ENCODE data around the gene SLC9A1.

SLC9A1 gene

DNA sequence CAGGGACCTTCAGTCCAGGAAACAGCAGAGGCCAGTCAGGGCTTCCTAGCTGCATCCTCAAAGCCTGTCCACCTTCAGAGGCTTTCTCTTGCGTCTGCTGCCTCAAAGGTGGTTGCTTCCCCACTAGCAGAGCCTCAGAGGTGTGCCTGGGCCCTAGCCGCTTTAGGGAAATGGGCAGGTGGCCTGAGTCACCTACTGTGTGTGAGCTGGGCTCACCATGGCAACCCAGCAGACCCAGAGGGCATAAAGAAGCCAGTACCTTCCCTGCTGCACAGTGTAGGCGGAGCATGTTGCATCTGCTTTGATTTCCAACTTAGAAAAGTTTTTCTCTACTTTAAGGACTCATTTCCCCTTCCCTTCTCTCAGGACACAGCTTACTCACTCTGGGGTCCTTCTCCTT is 12.5 kb downstream of the SLC9A1 start:
- Histone ChIP-seq H3K27me3 (no peaks in the 10 kb centered on the region), H4K20me1 (peaks cover 0 to 99% (median 88%) of the 10 kb centered on the region in 11 experiments; a peak in 19 of 22 replicates), H3K9me3 (replicated peaks in 1 of 11) (no peaks in the 10 kb centered on the region), H3K27ac (peak overlapping the region in 3 of 11 experiments; percentile 10 to 40 (median 20); a peak in 5 of 22 replicates), H3K9ac (peak overlapping the region in 3 of 11 experiments; percentile 23 to 32 (median 23); a peak in 3 of 22 replicates), H3K4me1 (peaks cover 44 to 90% (median 72%) of the 10 kb centered on the region in 10 experiments), H3K4me3 (no peak overlapping the region), H3K4me2 (peak overlapping the region in 10 of 11 experiments; percentile 27 to 67 (median 50); a peak in 18 of 22 replicates), H3K36me3 (peaks cover 0 to 61% (median 19%) of the 10 kb centered on the region in 11 experiments; a peak in 16 of 22 replicates)
- no peak for TF ChIP-seq Cebpa-rat (IDR thresholded peaks at IDR 0.05)

DNA sequence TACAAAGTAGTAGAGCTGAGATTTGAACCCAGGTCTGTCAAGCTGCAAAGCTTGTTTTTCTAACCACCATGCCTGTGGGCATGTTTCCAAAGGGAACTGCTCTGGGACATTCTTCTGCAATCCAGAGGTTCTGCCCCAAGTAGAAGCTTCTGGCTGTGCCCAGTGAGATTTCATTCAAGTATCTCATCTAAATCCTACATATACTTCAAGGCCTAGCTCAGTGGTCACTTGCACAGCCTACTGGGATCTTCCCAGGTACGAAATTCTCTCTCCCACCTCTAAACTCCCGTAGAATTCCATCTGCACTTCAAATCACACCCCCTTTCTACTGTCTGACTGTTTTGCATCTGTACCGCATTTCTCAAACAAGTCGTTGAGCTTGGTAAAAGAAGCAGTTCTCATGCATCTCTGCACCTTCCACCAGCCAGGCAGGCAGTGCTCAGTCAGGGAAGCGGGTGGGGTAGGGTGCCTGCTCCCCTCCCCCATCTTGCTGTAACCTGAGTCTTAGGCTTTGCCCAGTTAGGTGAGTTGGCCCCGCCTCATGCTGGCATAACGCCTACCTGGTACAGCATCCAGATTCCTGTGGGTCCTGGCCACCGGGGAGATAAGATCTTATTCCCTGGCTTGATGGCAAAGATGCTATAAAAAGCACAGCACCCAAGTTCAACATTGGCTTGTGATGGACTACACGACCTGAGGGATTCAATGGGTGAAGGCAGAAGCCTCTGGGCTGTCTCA is 13.5 kb downstream of the SLC9A1 start:
- no peaks in the 10 kb centered on the region for H3K27me3 ChIP-seq
- peak overlapping the region in 7 of 11 experiments; percentile 41 to 92 (median 52); a peak in 7 of 22 replicates for H3K4me2 ChIP-seq
- H3K36me3 ChIP-seq = peaks cover 0 to 62% (median 18%) of the 10 kb centered on the region in 11 experiments; a peak in 16 of 22 replicates
- TF ChIP-seq Cebpa-rat (IDR thresholded peaks at IDR 0.05) = no peak
- H4K20me1 ChIP-seq = peaks cover 0 to 92% (median 78%) of the 10 kb centered on the region in 11 experiments; a peak in 19 of 22 replicates
- H3K9ac ChIP-seq = no peak overlapping the region
- no peak overlapping the region for H3K4me3 ChIP-seq
- peaks cover 54 to 99% (median 80%) of the 10 kb centered on the region in 10 experiments for H3K4me1 ChIP-seq
- peak overlapping the region in 2 of 11 experiments; percentile 20 to 40; a peak in 2 of 22 replicates for H3K27ac ChIP-seq
- no peaks in the 10 kb centered on the region for H3K9me3 ChIP-seq (replicated peaks in 1 of 11)

DNA sequence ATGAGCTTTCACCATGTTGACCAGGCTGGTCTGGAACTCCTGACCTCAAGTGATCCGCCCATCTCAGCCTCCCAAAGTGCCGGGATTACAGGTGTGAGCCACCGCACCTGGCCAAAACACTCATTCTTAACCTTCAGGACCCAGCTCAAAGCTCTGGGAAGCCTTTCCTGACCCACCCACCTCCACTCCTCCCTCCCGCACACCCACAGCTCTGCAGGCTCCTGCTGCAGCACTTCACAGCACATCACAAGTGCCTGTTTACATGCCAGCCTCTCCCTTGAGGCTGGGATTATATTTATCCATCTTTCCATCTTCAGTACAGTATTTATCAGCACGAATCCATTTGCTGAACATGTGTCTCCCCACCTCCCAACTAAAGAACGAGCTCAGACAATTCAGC is 14.9 kb downstream of the SLC9A1 start:
- Histone ChIP-seq H3K27ac (no peak overlapping the region), H3K9ac (no peak overlapping the region), H3K4me2 (peak overlapping the region in 10 of 11 experiments; percentile 1 to 97 (median 24); a peak in 10 of 22 replicates), H3K4me3 (no peak overlapping the region), H3K27me3 (no peaks in the 10 kb centered on the region), H3K4me1 (peaks cover 55 to 100% (median 85%) of the 10 kb centered on the region in 10 experiments), H4K20me1 (peaks cover 0 to 86% (median 63%) of the 10 kb centered on the region in 11 experiments; a peak in 19 of 22 replicates), H3K36me3 (peaks cover 0 to 58% (median 16%) of the 10 kb centered on the region in 11 experiments; a peak in 11 of 22 replicates), H3K9me3 (replicated peaks in 1 of 11) (no peaks in the 10 kb centered on the region)
- TF ChIP-seq Cebpa-rat (IDR thresholded peaks at IDR 0.05) = no peak

DNA sequence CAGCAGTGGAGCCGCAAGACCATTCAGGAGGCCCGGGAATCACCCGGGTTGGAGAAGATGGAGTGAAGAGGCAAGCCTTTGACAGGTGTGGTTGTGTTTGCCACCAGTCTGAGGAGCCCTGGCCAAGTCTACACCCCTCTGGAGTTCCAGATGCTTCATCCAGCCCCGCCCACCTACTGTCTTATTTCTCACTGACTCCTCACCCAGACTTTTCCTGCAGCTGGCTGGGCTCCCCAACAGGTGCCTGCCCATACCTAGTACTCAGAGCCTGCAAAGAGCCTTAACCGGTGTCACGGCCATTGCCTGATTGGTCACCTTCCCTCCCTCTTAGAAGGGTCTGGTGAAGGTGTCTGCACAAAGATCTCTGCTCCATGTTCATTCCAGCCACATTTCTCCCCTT is 16.0 kb downstream of the SLC9A1 start:
- Histone ChIP-seq H3K4me3 (no peak overlapping the region), H3K4me2 (peak overlapping the region in 9 of 11 experiments; percentile 3 to 97 (median 91); a peak in 15 of 22 replicates), H3K27ac (peak overlapping the region in 6 of 11 experiments; percentile 37 to 90 (median 84); a peak in 7 of 22 replicates), H3K4me1 (peaks cover 55 to 100% (median 93%) of the 10 kb centered on the region in 10 experiments), H3K9ac (peak overlapping the region in 1 of 11 experiments; percentile 65; a peak in 2 of 22 replicates), H3K36me3 (peaks cover 0 to 58% (median 16%) of the 10 kb centered on the region in 11 experiments; a peak in 12 of 22 replicates), H3K9me3 (replicated peaks in 1 of 11) (no peaks in the 10 kb centered on the region), H4K20me1 (peaks cover 0 to 76% (median 52%) of the 10 kb centered on the region in 11 experiments; a peak in 19 of 22 replicates), H3K27me3 (no peaks in the 10 kb centered on the region)
- no peak for TF ChIP-seq Cebpa-rat (IDR thresholded peaks at IDR 0.05)

DNA sequence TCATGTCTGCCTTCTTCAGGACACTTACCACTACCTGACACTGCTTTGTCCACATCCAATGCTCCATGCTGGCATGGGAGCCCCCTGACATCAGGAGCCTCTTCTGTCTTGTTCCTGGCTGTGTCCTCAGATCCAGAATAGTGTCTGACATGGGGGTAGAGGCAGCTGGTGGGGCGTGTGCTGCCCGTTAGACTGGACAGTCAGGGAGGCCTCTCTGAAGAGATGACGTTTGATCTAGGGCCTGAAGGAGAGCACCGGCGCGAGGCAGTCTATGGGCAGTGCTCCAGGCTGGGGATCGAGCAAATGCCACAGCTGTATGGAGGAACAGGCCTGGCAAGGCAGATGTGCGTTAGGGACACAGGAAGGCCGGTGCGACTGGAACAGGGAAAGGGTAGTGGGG is 16.6 kb downstream of the SLC9A1 start:
- Histone ChIP-seq H3K4me3 (no peak overlapping the region; a peak in 1 of 20 replicates), H3K9ac (peak overlapping the region in 6 of 11 experiments; percentile 61 to 78 (median 70); a peak in 8 of 22 replicates), H3K4me2 (peak overlapping the region; percentile 3 to 97 (median 88); a peak in 20 of 22 replicates), H3K27me3 (no peaks in the 10 kb centered on the region), H3K36me3 (peaks cover 0 to 64% (median 19%) of the 10 kb centered on the region in 11 experiments; a peak in 12 of 22 replicates), H3K9me3 (replicated peaks in 1 of 11) (no peaks in the 10 kb centered on the region), H3K4me1 (peaks cover 54 to 100% (median 94%) of the 10 kb centered on the region in 10 experiments), H4K20me1 (peaks cover 0 to 70% (median 47%) of the 10 kb centered on the region in 11 experiments; a peak in 19 of 22 replicates), H3K27ac (peak overlapping the region; percentile 69 to 90 (median 83); a peak in 20 of 22 replicates)
- TF ChIP-seq Cebpa-rat (IDR thresholded peaks at IDR 0.05) = no peak

DNA sequence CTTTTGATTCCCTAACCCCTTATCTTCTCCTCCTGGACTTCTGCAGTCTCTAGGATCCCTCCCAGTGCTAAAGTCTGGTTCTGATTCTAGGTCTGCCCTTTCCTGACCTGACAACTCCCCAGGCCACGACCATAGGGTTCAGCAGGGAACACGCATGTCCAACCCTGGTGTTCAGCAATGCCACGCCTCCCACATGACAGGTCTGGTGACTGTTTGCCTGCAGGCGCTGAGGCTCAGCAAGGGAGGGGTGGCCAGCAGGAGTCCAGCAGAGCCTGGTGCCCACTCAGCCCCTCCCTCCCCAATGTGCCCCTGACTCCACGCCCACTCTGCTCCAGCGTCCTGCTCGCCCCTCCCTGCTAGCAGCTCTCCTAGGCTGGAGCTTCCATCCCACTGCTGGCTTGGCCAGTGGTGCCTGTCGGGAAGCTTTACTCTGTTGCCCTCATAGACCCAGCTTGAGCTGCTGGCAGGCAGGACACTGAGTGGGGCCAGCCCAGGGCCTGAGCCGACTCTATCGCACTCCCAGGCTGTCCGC is 17.3 kb downstream of the SLC9A1 start:
- H3K27me3 ChIP-seq = no peaks in the 10 kb centered on the region
- H4K20me1 ChIP-seq = peaks cover 0 to 62% (median 39%) of the 10 kb centered on the region in 11 experiments; a peak in 16 of 22 replicates
- H3K27ac ChIP-seq = peak overlapping the region; percentile 69 to 90 (median 83)
- H3K36me3 ChIP-seq = peaks cover 0 to 71% (median 19%) of the 10 kb centered on the region in 11 experiments; a peak in 12 of 22 replicates
- peaks cover 46 to 100% (median 94%) of the 10 kb centered on the region in 10 experiments for H3K4me1 ChIP-seq
- H3K4me2 ChIP-seq = peak overlapping the region; percentile 66 to 97 (median 88)
- H3K9me3 ChIP-seq (replicated peaks in 1 of 11) = no peaks in the 10 kb centered on the region
- H3K9ac ChIP-seq = peak overlapping the region; percentile 50 to 78 (median 71); a peak in 21 of 22 replicates
- no peak for TF ChIP-seq Cebpa-rat (IDR thresholded peaks at IDR 0.05)
- peak overlapping the region in 6 of 10 experiments; percentile 4 to 57 (median 39); a peak in 8 of 20 replicates for H3K4me3 ChIP-seq

DNA sequence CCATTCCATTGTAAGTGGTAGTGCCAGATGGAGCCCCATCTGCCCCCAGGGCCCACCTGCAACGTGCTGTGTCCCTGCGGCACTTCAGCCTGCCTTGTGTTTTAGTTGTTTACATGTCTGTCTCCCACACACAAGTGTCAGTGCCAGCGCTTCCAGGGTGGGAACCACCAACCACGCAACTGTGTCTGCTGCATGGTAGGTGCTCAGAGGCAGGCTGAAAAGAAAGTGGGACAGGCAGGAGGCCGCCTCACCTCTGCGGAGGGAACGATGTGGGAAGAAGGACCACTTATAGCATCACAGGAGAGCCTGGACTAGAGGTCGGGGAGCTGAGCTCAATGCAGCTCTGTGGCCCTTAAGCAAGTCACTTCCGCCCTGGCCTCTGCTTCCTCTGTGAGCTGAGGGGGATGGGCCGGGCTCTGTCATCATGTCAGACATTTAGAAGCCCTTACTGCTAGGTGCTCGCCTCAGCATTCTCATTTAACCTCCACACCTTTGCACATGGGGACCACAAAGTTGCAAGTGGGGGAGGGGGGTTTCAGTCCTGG is 17.9 kb downstream of the SLC9A1 start:
- no peaks in the 10 kb centered on the region for H3K9me3 ChIP-seq (replicated peaks in 1 of 11)
- H3K4me3 ChIP-seq = peak overlapping the region in 6 of 10 experiments; percentile 4 to 57 (median 39); a peak in 8 of 20 replicates
- peaks cover 41 to 100% (median 94%) of the 10 kb centered on the region in 10 experiments for H3K4me1 ChIP-seq
- H3K36me3 ChIP-seq = peaks cover 0 to 74% (median 19%) of the 10 kb centered on the region in 11 experiments; a peak in 12 of 22 replicates
- no peaks in the 10 kb centered on the region for H3K27me3 ChIP-seq
- H3K4me2 ChIP-seq = peak overlapping the region; percentile 66 to 97 (median 88)
- no peak for TF ChIP-seq Cebpa-rat (IDR thresholded peaks at IDR 0.05)
- peaks cover 0 to 57% (median 34%) of the 10 kb centered on the region in 11 experiments; a peak in 16 of 22 replicates for H4K20me1 ChIP-seq
- H3K9ac ChIP-seq = peak overlapping the region; percentile 50 to 78 (median 71); a peak in 21 of 22 replicates
- H3K27ac ChIP-seq = peak overlapping the region; percentile 69 to 90 (median 83)

DNA sequence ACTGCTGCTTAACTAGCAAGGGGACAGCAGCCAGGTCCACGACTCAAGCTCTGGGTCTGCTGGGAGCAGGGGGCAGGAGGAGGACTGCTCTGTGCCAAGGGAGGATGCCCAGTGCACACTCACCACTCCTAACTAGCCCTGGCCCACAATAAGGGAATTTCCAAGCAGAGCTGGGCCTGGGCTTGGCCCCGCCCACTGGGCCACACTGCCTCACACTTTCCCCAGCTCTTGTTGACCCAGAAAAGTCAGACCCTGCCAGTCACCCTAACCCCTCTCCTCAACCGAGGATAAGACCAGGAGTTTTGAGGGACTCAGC is 18.7 kb downstream of the SLC9A1 start:
- Histone ChIP-seq H3K27me3 (no peaks in the 10 kb centered on the region), H3K4me1 (peaks cover 34 to 100% (median 87%) of the 10 kb centered on the region in 10 experiments), H3K9ac (peak overlapping the region in 7 of 11 experiments; percentile 61 to 78 (median 71); a peak in 8 of 22 replicates), H3K27ac (peak overlapping the region in 10 of 11 experiments; percentile 71 to 90 (median 84); a peak in 19 of 22 replicates), H3K36me3 (peaks cover 0 to 72% (median 19%) of the 10 kb centered on the region in 11 experiments; a peak in 12 of 22 replicates), H3K4me3 (no peak overlapping the region), H4K20me1 (peaks cover 0 to 48% (median 25%) of the 10 kb centered on the region in 11 experiments; a peak in 13 of 22 replicates), H3K4me2 (peak overlapping the region; percentile 15 to 97 (median 87); a peak in 16 of 22 replicates), H3K9me3 (replicated peaks in 1 of 11) (no peaks in the 10 kb centered on the region)
- TF ChIP-seq Cebpa-rat (IDR thresholded peaks at IDR 0.05) = no peak
